Left ventricle myocardium inferior (tissue), 1 donor: ENCODE data around the gene MSMP. TPM values are rescaled to one million over a fixed set of nuclear protein-coding genes. Genes with fewer than 3 reads are reported as not detected.

ENCODE experiments used
- DNase-seq: peaks from one replicate; pipeline ENCODE4 v3.0.0-alpha.2; 2020
- H3K27ac ChIP-seq: fragments of 200-600 bp; replicated peaks from 2 replicates; pipeline ENCODE4 v1.8.0; 2021
- H3K27me3 ChIP-seq: fragments of 200-600 bp; 2 replicates; pipeline ENCODE4 v1.8.0; 2021; ENCODE audit warnings: low read depth
- H3K36me3 ChIP-seq: fragments of 200-600 bp; 2 replicates; pipeline ENCODE4 v1.8.0; 2021
- H3K4me1 ChIP-seq: fragments of 200-600 bp; 2 replicates; pipeline ENCODE4 v1.8.0; 2021
- H3K4me3 ChIP-seq: fragments of 200-600 bp; 2 replicates; pipeline ENCODE4 v1.8.0; 2021; ENCODE audit warnings: mild to moderate bottlenecking, moderate library complexity
- H3K9me3 ChIP-seq: fragments of 200-600 bp; replicated peaks from 2 replicates; pipeline ENCODE4 v1.8.0; 2021
- intact Hi-C: fragments of 100-400 bp; cut with micrococcal nuclease; formaldehyde crosslinking; loops from one replicate; pipeline ENCODE4 v1.11.0; 2022
- total RNA-seq: library from RNA; stranded (reverse); fragmentation: NEBNext Ultra II Directional; extraction: Animal tissue kit (Norgen Biotek cat#: 25700); gene quantifications from one replicate; pipeline ENCODE4 v1.2.1, GENCODE V29; 2021
- TF ChIP-seq, protein P1 (sequence below): fragments of 200-600 bp; IDR thresholded peaks from 2 replicates; pipeline ENCODE4 v1.8.0; 2021; ENCODE audit warnings: antibody characterized with exemption, mild to moderate bottlenecking, borderline replicate concordance
- donor health status: DM: no; HTN: yes; CAD: no; lungs with severe emphysema.

The MSMP gene
- total RNA-seq, 1 donor from 2014 or later: not detected

DNA sequence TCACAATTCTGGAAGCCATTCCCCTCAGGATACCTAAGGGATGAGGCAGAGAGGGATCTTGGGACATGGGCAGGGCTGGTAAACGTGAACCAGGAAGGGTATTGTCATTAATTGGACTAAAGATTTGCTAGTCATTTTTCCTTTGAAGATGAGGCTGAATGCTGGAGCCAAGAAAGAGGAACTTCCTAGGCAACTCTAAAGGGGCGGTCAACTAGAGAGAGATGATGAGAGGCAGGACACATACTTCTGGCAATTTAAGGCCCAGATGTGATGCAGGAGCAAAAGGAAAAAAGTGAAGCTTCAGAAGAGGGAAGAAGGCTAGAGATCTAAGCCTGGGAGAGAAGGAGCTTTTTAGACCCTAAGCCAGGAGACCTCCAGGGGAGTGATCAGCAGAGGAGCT lies 10.6 kb downstream of the MSMP start:
- H3K36me3 ChIP-seq: peaks cover 72% of the 10 kb centered on the region
- intact Hi-C loops: no loop called here
- no peaks in the 10 kb centered on the region for H3K27me3 ChIP-seq
- no peak overlapping the region for H3K27ac ChIP-seq
- no peaks in the 10 kb centered on the region for H3K9me3 ChIP-seq
- TF ChIP-seq, protein P1, sequence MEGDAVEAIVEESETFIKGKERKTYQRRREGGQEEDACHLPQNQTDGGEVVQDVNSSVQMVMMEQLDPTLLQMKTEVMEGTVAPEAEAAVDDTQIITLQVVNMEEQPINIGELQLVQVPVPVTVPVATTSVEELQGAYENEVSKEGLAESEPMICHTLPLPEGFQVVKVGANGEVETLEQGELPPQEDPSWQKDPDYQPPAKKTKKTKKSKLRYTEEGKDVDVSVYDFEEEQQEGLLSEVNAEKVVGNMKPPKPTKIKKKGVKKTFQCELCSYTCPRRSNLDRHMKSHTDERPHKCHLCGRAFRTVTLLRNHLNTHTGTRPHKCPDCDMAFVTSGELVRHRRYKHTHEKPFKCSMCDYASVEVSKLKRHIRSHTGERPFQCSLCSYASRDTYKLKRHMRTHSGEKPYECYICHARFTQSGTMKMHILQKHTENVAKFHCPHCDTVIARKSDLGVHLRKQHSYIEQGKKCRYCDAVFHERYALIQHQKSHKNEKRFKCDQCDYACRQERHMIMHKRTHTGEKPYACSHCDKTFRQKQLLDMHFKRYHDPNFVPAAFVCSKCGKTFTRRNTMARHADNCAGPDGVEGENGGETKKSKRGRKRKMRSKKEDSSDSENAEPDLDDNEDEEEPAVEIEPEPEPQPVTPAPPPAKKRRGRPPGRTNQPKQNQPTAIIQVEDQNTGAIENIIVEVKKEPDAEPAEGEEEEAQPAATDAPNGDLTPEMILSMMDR: no peak
- H3K4me3 ChIP-seq: no peak overlapping the region
- no peak for DNase-seq
- peaks cover 62% of the 10 kb centered on the region for H3K4me1 ChIP-seq

DNA sequence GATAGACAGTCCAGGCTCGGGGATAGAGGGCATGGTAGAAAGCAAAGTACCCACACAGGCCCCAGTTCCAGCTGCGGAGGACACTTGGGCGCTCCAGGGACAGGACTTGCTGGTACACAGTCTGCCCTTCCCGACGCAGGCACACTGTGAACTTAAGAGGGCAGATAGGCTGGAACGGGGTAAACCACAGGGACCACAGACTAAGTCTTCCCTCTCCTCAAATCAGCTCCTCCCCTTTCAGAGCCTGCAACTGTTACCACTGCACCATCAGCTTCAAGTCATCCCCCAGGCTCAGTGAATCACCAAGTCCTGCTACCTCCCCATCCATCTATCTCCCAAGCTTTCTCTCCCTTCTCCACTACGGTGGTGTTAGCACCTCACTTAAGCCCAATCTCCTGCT lies 12.3 kb downstream of the MSMP start:
- intact Hi-C loops: no loop called here
- Histone ChIP-seq H3K36me3 (peaks cover 89% of the 10 kb centered on the region), H3K4me3 (no peak overlapping the region), H3K27ac (no peak overlapping the region), H3K4me1 (peaks cover 49% of the 10 kb centered on the region), H3K9me3 (no peaks in the 10 kb centered on the region), H3K27me3 (no peaks in the 10 kb centered on the region)
- TF ChIP-seq, protein P1: no peak
- no peak for DNase-seq

DNA sequence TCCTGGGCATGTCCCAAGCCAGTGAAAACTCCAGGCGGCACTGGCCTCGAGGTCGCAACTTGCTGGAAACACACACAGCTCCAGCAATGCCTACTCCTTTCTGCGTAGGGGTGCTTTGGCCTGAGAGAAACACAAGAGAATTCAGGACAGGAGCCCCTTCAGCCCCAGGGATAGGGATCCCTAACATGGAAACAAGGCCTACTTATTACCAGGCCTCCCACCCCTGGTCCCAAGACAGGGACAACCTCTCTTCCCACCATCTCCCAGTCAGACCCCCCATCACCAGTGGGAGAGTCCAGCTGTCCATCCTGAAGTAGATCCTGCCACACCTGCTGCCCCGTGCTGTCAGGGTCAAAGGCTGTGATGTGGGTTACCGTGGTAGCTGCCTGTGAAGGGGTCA lies 13.8 kb downstream of the MSMP start:
- H3K36me3 ChIP-seq: peaks cover 99% of the 10 kb centered on the region
- TF ChIP-seq, protein P1: no peak
- H3K4me1 ChIP-seq: peaks cover 45% of the 10 kb centered on the region
- intact Hi-C loops: no loop called here
- H3K4me3 ChIP-seq: no peak overlapping the region
- H3K27me3 ChIP-seq: no peaks in the 10 kb centered on the region
- DNase-seq: no peak
- H3K27ac ChIP-seq: no peak overlapping the region
- no peaks in the 10 kb centered on the region for H3K9me3 ChIP-seq

DNA sequence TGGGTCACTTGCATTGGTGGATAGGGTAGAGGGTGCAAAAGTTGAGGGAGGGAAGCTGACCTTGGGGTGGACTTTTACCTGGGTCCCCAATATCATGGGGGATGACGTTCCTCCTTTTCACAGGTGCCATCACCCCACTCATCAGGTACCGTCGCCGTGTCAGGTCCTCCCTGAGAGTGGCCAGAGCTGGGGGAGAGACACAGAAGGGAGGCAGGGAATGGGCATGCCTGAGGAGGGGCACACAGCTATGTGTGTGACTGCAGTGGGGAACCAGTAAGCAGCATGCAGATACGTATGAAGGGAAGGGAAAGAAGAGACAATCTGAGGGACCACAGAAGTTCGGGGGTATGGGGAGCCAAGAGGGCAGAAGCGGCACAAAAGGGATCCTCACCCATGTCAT lies 15.2 kb downstream of the MSMP start:
- Histone ChIP-seq H3K9me3 (no peaks in the 10 kb centered on the region), H3K4me1 (peaks cover 35% of the 10 kb centered on the region), H3K27ac (no peak overlapping the region), H3K36me3 (peaks cover 99% of the 10 kb centered on the region), H3K4me3 (no peak overlapping the region), H3K27me3 (no peaks in the 10 kb centered on the region)
- no peak for DNase-seq
- intact Hi-C loops: no loop called here
- TF ChIP-seq, protein P1: no peak

DNA sequence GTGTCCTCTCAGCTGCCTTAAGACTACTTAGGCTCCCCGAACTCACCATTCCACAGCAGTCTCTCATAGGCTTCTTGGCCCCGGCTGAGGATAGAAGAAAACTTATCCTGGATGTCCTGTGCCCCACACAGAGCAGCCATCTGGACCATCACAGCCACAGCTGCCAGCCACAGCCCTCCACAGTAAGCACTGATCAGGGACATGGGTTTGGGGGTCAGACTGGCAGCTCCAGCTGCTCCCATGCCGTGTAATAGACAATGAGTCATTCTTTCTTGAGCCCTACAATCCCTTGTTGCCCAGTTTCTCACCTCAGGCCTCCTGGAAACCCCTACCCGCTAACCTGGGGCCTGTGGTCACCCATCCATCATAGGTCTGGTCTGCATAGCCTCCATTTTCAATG lies 15.9 kb downstream of the MSMP start:
- DNase-seq: no peak
- TF ChIP-seq, protein P1: no peak
- intact Hi-C loops: no loop called here
- Histone ChIP-seq H3K4me3 (no peak overlapping the region), H3K9me3 (no peaks in the 10 kb centered on the region), H3K4me1 (peaks cover 35% of the 10 kb centered on the region), H3K27ac (no peak overlapping the region), H3K27me3 (no peaks in the 10 kb centered on the region), H3K36me3 (peaks cover 93% of the 10 kb centered on the region)

DNA sequence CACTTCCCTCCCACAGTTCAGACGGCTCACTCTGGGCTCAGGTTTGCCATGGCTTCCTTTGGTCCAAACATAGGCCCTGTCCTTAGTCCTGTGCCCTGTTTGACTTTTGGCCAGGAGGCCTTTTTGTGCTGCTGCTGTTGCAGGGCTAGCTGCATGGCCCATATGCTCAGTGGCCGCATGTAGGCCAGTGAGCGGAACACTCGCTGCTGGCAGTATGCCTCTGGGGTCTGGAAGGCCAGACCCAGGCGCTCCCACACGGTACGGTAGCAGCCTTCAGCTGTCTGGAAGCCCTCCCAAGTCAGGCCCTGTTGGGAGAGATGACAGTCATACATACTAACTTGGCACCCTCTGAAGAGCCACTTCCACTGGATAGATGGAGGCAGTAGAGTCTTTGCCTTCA lies 16.9 kb downstream of the MSMP start:
- intact Hi-C loops: no loop called here
- no peaks in the 10 kb centered on the region for H3K27me3 ChIP-seq
- H3K36me3 ChIP-seq: peaks cover 82% of the 10 kb centered on the region
- no peaks in the 10 kb centered on the region for H3K9me3 ChIP-seq
- H3K4me1 ChIP-seq: peaks cover 39% of the 10 kb centered on the region
- no peak for DNase-seq
- TF ChIP-seq, protein P1: no peak
- H3K4me3 ChIP-seq: no peak overlapping the region
- H3K27ac ChIP-seq: peak overlapping the region; percentile 48
